HUES6 (cell line): ENCODE measurements around the gene RELL1.

Experiments used
- H3K27ac ChIP-seq: 2 replicates; pipeline ENCODE4 v1.7.0; 2013; ENCODE audit warnings: low read depth, mild to moderate bottlenecking, low read length, inconsistent platforms
- H3K27me3 ChIP-seq: 2 replicates; pipeline ENCODE4 v1.6.1; 2013; ENCODE audit warnings: low read length; ENCODE audit not compliant: control insufficient read depth, insufficient read depth
- H3K36me3 ChIP-seq: 2 replicates; pipeline ENCODE4 v1.6.1; 2013; ENCODE audit warnings: low read length; ENCODE audit not compliant: control insufficient read depth, insufficient read depth
- H3K4me1 ChIP-seq: 2 replicates; pipeline ENCODE4 v1.6.1; 2013; ENCODE audit warnings: low read length; ENCODE audit not compliant: control insufficient read depth, insufficient read depth
- H3K4me3 ChIP-seq: 2 replicates; pipeline ENCODE4 v1.5.1; 2013; ENCODE audit warnings: low read depth, low read length
- H3K9ac ChIP-seq: one replicate; pipeline ENCODE4 v1.6.1; 2013; ENCODE audit warnings: mild to moderate bottlenecking, low read length
- H3K9me3 ChIP-seq: 2 replicates; pipeline ENCODE4 v1.6.1; 2013; ENCODE audit warnings: low read depth, low read length; ENCODE audit not compliant: control insufficient read depth, insufficient read depth

The RELL1 gene

DNA sequence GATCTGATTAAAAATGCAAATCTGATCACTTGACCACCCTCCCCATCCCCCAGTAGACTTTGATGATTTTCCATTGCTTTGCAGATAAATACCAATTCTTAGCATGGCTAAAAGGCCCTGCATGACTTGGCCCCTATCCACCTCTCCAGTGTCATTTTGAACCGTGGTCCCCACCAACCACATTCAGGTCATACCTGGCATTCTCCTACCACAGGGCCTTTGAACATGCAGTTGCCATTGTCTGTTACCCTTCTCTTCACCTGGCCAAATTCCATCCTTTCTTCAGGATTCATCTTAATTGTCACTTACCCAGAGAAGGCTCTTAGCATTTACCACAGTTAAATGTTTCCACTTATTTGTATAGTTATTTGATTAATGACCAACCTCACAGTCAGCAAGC, 36.9 kb upstream of the RELL1 start:
- no peak overlapping the region for H3K27ac ChIP-seq
- H3K4me3 ChIP-seq, result no peak overlapping the region
- no peaks in the 10 kb centered on the region for H3K9me3 ChIP-seq
- no peaks in the 10 kb centered on the region for H3K27me3 ChIP-seq
- no peaks in the 10 kb centered on the region for H3K4me1 ChIP-seq
- H3K9ac ChIP-seq, result no peak overlapping the region
- H3K36me3 ChIP-seq, result no peaks in the 10 kb centered on the region

- Histone ChIP-seq H3K9ac (no peak overlapping the region), H3K27ac (no peak overlapping the region), H3K9me3 (no peaks in the 10 kb centered on the region), H3K36me3 (no peaks in the 10 kb centered on the region), H3K4me1 (no peaks in the 10 kb centered on the region), H3K27me3 (no peaks in the 10 kb centered on the region), H3K4me3 (no peak overlapping the region)
Observed at GRCh38 chr4:37721995-37722638, 35.9 kb upstream of the RELL1 start.

GRCh38 chr4:37719021-37719420, 32.8 kb upstream of the RELL1 start:
- H3K4me3 ChIP-seq, result no peak overlapping the region
- no peaks in the 10 kb centered on the region for H3K9me3 ChIP-seq
- H3K9ac ChIP-seq, result no peak overlapping the region
- no peaks in the 10 kb centered on the region for H3K36me3 ChIP-seq
- H3K27me3 ChIP-seq, result no peaks in the 10 kb centered on the region
- no peaks in the 10 kb centered on the region for H3K4me1 ChIP-seq
- no peak overlapping the region for H3K27ac ChIP-seq

DNA sequence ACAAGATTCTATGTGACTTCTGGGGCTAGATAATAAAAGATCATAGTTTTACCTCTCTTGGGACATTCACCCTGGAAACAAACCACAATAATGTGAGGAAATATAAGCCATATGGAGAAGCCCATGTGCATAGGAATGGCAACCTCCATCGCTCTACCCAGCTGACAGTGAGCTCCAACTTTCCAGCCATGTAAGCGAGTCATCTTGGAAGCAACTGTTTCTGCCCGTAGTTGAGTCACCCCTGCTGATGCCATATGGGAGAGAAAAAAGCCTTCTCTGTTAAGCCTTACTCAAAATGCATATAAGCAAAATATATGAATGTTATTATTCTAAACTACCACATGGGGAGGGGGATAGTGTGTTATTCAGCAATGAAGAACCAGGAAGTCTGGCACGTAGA, 31.4 kb upstream of the RELL1 start:
- Histone ChIP-seq H3K27ac (no peak overlapping the region), H3K27me3 (no peaks in the 10 kb centered on the region), H3K4me3 (no peak overlapping the region)

GRCh38 chr4:37715889-37716402, 29.8 kb upstream of the RELL1 start:
- no peak overlapping the region for H3K9ac ChIP-seq
- H3K4me3 ChIP-seq, result no peak overlapping the region
- no peaks in the 10 kb centered on the region for H3K4me1 ChIP-seq
- no peaks in the 10 kb centered on the region for H3K27me3 ChIP-seq
- H3K9me3 ChIP-seq, result no peaks in the 10 kb centered on the region
- no peaks in the 10 kb centered on the region for H3K36me3 ChIP-seq
- H3K27ac ChIP-seq, result no peak overlapping the region

More for the DNA sequence above, 31.4 kb upstream of the RELL1 start:
- Histone ChIP-seq H3K4me1 (no peaks in the 10 kb centered on the region), H3K9me3 (no peaks in the 10 kb centered on the region), H3K9ac (no peak overlapping the region), H3K36me3 (no peaks in the 10 kb centered on the region)

DNA sequence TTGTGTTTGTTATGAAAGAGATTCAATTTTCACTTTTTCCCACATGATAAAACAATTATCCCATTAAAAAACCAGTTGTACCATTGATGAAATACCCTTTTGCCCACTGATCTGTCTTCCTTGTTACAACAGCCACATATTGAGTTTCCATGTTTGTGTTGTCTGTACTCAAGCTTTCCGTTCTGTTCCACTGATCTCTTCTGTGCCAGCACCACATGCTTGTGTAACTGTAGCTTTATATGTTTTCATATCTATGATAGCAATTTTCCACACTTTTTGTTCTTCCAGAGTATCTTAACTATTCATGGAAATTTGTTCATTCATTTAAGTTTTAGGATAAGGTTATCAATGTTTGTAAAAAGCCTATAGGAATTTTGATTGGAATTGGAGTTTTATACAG, 24.3 kb upstream of the RELL1 start:
- Histone ChIP-seq H3K4me3 (no peak overlapping the region), H3K36me3 (no peaks in the 10 kb centered on the region), H3K27me3 (no peaks in the 10 kb centered on the region), H3K9me3 (no peaks in the 10 kb centered on the region), H3K27ac (no peak overlapping the region), H3K4me1 (no peaks in the 10 kb centered on the region), H3K9ac (no peak overlapping the region)

- Histone ChIP-seq H3K9ac (no peak overlapping the region), H3K27ac (no peak overlapping the region), H3K4me1 (no peaks in the 10 kb centered on the region), H3K36me3 (no peaks in the 10 kb centered on the region), H3K9me3 (no peaks in the 10 kb centered on the region), H3K27me3 (no peaks in the 10 kb centered on the region), H3K4me3 (no peak overlapping the region)
Observed at GRCh38 chr4:37706032-37706431, 19.9 kb upstream of the RELL1 start.

GRCh38 chr4:37705571-37705970, 19.4 kb upstream of the RELL1 start:
- H3K9ac ChIP-seq, result no peak overlapping the region
- H3K27me3 ChIP-seq, result no peaks in the 10 kb centered on the region
- no peaks in the 10 kb centered on the region for H3K9me3 ChIP-seq
- H3K4me3 ChIP-seq, result no peak overlapping the region
- H3K4me1 ChIP-seq, result no peaks in the 10 kb centered on the region
- H3K27ac ChIP-seq, result no peak overlapping the region
- H3K36me3 ChIP-seq, result no peaks in the 10 kb centered on the region

DNA sequence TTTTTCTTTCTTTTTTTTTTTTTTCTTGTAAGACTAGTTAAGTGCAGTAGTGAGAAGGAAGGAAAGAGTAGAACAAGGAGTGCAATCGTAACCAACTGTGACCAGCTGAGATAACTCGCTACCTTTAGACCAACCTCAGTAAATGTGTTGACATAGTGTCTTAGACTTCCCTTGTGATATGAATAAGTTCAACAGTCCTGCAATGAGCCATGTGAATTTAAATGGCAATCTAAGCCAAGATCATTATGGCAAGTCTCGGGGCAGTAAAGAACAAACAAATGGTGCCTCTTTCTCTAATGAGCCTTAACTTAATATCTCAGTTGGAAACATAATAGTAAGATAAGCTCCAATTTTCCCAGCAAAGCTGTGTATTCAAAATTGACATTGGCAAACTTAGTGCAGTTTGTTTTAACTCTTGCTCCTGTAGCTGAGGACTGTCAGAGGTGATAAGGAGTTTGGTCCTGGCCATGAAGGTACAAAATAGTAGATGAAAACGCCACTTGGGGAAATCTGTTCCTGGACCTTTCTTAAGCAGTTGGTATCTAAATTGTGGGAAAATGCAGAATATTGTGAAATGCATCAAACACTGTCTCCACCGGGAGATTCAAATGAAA, 13.8 kb upstream of the RELL1 start:
- H3K27me3 ChIP-seq, result no peaks in the 10 kb centered on the region
- no peaks in the 10 kb centered on the region for H3K9me3 ChIP-seq
- no peak overlapping the region for H3K27ac ChIP-seq
- peaks cover 5% of the 10 kb centered on the region; the same call in 1 of the 2 replicates for H3K4me1 ChIP-seq
- H3K9ac ChIP-seq, result no peak overlapping the region
- no peak overlapping the region for H3K4me3 ChIP-seq
- no peaks in the 10 kb centered on the region for H3K36me3 ChIP-seq

DNA sequence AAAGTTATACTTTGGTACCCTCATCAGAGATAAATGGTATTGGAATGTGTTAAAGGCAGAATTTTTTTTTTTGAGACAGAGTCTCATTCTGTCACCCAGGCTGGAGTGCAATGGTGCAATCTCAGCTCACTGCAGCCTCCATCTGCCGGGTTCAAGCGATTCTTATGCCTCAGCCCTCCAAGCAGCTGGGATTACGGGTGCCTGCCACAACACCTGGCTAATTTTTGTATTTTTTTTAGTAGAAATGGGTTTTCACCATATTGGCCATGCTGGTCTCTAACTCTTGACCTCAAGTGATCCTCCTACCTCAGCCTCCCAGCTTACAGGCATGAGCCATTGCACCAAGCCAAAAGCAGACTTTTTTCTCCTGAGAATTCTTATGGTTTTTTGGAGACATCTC, 11.4 kb upstream of the RELL1 start:
- H3K4me1 ChIP-seq, result peaks cover 5% of the 10 kb centered on the region; the same call in 1 of the 2 replicates
- no peak overlapping the region for H3K4me3 ChIP-seq
- no peak overlapping the region for H3K27ac ChIP-seq
- no peak overlapping the region for H3K9ac ChIP-seq
- H3K36me3 ChIP-seq, result no peaks in the 10 kb centered on the region
- H3K27me3 ChIP-seq, result no peaks in the 10 kb centered on the region
- peaks cover 6% of the 10 kb centered on the region; the same call in 1 of the 2 replicates for H3K9me3 ChIP-seq

DNA sequence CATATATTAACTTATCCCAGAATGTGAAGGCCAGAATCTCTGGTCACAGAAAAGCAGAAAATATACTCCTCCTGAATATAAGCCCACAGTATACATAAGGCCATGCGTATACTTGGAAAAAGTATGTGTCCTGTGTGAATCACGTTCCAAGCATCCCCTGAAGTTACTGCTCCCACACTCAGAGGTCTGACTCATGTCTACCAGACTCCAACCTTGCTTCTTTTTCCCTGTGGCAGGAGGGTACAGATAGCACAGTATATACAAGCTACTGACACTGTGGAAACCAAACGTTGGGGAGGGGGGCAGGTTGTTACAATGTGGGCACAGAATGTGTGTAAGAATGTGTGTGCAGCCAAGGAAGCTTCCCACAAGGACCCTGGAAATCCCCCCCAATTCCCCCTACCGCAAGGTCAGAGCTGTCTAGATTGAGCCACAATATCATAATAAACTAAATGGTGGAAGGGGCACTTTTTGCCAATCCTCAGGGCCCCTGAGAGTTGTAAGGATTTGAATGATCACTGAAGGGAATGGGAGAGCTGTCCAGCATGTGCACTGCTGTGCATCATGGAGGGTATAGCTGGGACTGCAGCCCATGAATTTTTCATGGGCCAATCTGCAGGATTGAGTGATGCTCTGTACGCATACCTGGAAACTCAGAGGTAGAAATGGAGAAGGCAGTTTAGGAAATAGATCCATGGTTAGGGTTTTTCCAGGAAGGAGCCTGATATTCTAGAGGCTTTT, 7.4 kb upstream of the RELL1 start:
- Histone ChIP-seq H3K9me3 (peaks cover 7% of the 10 kb centered on the region; the same call in 1 of the 2 replicates), H3K36me3 (no peaks in the 10 kb centered on the region), H3K27ac (no peak overlapping the region), H3K9ac (no peak overlapping the region), H3K27me3 (no peaks in the 10 kb centered on the region), H3K4me1 (peaks cover 12% of the 10 kb centered on the region), H3K4me3 (no peak overlapping the region)
